ENCODE results near the gene SEPTIN8. TPM values are rescaled to one million over a fixed set of nuclear protein-coding genes. Genes with fewer than 3 reads are reported as not detected.

Gene SEPTIN8
- total and polyA plus RNA-seq, 10 of the 15 experiments (the other 5 are each of a cell fraction or from before 2014, with no cell fraction given): 6.1 to 96.1 (median 29.4) TPM

DNA sequence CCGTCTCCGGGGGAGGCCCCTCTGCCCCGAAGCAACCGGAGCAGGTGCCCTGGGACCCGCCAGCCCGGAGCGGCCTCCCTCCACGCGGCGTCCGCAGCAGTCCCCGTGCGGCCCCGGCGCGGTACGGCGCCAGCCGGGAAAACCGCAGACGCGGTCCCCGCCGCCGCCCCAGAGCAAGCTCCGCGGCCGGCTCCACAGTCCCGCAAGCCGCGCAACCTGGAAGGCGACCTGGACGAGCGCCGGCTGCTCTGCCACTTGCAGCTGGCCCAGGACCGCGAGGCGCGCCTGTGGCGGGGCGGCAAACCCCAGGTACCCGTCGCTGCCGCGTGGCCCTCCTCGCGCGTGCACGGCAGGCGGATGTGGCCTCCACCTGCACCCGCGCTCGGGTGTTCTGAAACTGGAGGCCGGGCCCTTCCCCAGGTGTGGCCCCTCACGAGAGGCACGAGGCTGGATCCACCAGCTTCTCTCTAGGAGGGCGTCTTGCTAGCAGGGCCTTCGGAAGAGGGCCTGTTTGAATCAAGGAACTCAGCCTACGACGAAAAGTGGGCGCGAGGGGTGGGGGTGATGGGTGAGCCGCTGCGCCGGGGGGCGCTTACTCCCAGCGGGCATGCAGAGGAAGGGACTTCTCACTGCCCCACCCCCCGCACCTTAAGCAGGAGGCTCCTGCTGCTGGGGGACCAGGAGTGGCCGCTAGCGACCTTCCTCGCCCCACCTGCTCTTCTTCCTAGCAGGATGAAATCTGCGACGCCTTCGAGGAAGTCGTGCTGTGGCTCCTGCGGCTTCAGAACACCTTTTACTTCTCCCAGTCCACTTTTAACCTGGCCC is 29.2 kb downstream of the SEPTIN8 start (continued):
- TF ChIP-seq, protein P1, sequence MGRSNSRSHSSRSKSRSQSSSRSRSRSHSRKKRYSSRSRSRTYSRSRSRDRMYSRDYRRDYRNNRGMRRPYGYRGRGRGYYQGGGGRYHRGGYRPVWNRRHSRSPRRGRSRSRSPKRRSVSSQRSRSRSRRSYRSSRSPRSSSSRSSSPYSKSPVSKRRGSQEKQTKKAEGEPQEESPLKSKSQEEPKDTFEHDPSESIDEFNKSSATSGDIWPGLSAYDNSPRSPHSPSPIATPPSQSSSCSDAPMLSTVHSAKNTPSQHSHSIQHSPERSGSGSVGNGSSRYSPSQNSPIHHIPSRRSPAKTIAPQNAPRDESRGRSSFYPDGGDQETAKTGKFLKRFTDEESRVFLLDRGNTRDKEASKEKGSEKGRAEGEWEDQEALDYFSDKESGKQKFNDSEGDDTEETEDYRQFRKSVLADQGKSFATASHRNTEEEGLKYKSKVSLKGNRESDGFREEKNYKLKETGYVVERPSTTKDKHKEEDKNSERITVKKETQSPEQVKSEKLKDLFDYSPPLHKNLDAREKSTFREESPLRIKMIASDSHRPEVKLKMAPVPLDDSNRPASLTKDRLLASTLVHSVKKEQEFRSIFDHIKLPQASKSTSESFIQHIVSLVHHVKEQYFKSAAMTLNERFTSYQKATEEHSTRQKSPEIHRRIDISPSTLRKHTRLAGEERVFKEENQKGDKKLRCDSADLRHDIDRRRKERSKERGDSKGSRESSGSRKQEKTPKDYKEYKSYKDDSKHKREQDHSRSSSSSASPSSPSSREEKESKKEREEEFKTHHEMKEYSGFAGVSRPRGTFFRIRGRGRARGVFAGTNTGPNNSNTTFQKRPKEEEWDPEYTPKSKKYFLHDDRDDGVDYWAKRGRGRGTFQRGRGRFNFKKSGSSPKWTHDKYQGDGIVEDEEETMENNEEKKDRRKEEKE (IDR thresholded peaks at IDR 0.05): no peak
- TF ChIP-seq SP1 (IDR thresholded peaks at IDR 0.05; ENCODE audit: low read depth, low read length) (no peak), IKZF1 (conservative IDR thresholded peaks at IDR 0.05) (peak; percentile 74), SUZ12 (IDR thresholded peaks at IDR 0.05; ENCODE audit: unreplicated experiment) (no peak), IKZF2 (IDR thresholded peaks at IDR 0.05) (no peak), ZSCAN29 (IDR thresholded peaks at IDR 0.05) (no peak), TCF12 (IDR thresholded peaks at IDR 0.05; ENCODE audit: low read depth, low read length) (peak; percentile 34; the same call in 1 of the 2 replicates), TAF1 (IDR thresholded peaks at IDR 0.05; ENCODE audit: borderline replicate concordance, low read depth, low read length) (no peak), NR2F1 (conservative IDR thresholded peaks at IDR 0.05) (peak; percentile 20), DPF2 (IDR thresholded peaks at IDR 0.05) (peak; percentile 84), ETV6 (conservative IDR thresholded peaks at IDR 0.05 in 1 of 2, IDR thresholded peaks at IDR 0.05 in 1 of 2; ENCODE audit: borderline replicate concordance in 1 of 2, low read depth in 1 of 2) (no peak), BHLHE40 (IDR thresholded peaks at IDR 0.05; ENCODE audit: borderline replicate concordance in 1 of 2, low read depth in 2 of 2, low read length in 1 of 2) (peak; percentile 66 to 84; a peak in 3 of 4 replicates), EGR1 (IDR thresholded peaks at IDR 0.05; ENCODE audit: borderline replicate concordance in 1 of 2, low read depth in 2 of 2, low read length in 2 of 2) (no peak), HCFC1 (IDR thresholded peaks at IDR 0.05; ENCODE audit: low read length) (no peak)
- TF ChIP-seq, protein P2, sequence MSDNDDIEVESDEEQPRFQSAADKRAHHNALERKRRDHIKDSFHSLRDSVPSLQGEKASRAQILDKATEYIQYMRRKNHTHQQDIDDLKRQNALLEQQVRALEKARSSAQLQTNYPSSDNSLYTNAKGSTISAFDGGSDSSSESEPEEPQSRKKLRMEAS (IDR thresholded peaks at IDR 0.05; ENCODE audit: low read depth, low read length): peak; percentile 65; the same call in 1 of the 2 replicates
- TF ChIP-seq, protein P3, sequence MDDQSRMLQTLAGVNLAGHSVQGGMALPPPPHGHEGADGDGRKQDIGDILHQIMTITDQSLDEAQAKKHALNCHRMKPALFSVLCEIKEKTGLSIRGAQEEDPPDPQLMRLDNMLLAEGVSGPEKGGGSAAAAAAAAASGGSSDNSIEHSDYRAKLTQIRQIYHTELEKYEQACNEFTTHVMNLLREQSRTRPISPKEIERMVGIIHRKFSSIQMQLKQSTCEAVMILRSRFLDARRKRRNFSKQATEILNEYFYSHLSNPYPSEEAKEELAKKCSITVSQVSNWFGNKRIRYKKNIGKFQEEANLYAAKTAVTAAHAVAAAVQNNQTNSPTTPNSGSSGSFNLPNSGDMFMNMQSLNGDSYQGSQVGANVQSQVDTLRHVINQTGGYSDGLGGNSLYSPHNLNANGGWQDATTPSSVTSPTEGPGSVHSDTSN (IDR thresholded peaks at IDR 0.05; ENCODE audit: insufficient replicate concordance, low read depth, low read length): no peak
- TF ChIP-seq, protein P4, sequence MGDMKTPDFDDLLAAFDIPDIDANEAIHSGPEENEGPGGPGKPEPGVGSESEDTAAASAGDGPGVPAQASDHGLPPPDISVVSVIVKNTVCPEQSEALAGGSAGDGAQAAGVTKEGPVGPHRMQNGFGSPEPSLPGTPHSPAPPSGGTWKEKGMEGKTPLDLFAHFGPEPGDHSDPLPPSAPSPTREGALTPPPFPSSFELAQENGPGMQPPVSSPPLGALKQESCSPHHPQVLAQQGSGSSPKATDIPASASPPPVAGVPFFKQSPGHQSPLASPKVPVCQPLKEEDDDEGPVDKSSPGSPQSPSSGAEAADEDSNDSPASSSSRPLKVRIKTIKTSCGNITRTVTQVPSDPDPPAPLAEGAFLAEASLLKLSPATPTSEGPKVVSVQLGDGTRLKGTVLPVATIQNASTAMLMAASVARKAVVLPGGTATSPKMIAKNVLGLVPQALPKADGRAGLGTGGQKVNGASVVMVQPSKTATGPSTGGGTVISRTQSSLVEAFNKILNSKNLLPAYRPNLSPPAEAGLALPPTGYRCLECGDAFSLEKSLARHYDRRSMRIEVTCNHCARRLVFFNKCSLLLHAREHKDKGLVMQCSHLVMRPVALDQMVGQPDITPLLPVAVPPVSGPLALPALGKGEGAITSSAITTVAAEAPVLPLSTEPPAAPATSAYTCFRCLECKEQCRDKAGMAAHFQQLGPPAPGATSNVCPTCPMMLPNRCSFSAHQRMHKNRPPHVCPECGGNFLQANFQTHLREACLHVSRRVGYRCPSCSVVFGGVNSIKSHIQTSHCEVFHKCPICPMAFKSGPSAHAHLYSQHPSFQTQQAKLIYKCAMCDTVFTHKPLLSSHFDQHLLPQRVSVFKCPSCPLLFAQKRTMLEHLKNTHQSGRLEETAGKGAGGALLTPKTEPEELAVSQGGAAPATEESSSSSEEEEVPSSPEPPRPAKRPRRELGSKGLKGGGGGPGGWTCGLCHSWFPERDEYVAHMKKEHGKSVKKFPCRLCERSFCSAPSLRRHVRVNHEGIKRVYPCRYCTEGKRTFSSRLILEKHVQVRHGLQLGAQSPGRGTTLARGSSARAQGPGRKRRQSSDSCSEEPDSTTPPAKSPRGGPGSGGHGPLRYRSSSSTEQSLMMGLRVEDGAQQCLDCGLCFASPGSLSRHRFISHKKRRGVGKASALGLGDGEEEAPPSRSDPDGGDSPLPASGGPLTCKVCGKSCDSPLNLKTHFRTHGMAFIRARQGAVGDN (IDR thresholded peaks at IDR 0.05): peak; percentile 93
- TF ChIP-seq, protein P5, sequence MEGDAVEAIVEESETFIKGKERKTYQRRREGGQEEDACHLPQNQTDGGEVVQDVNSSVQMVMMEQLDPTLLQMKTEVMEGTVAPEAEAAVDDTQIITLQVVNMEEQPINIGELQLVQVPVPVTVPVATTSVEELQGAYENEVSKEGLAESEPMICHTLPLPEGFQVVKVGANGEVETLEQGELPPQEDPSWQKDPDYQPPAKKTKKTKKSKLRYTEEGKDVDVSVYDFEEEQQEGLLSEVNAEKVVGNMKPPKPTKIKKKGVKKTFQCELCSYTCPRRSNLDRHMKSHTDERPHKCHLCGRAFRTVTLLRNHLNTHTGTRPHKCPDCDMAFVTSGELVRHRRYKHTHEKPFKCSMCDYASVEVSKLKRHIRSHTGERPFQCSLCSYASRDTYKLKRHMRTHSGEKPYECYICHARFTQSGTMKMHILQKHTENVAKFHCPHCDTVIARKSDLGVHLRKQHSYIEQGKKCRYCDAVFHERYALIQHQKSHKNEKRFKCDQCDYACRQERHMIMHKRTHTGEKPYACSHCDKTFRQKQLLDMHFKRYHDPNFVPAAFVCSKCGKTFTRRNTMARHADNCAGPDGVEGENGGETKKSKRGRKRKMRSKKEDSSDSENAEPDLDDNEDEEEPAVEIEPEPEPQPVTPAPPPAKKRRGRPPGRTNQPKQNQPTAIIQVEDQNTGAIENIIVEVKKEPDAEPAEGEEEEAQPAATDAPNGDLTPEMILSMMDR (IDR thresholded peaks at IDR 0.05 in 2 of 3, conservative IDR thresholded peaks at IDR 0.05 in 1 of 3; ENCODE audit: control insufficient read depth in 2 of 3, extremely low read depth in 1 of 3, insufficient read depth in 1 of 3, low read depth in 3 of 3, low read length in 3 of 3): no peak

Data from GM12878 (cell line).